AG04450 (cell line): ENCODE data around the gene KRTAP10-8. TPM values are rescaled to one million over a fixed set of nuclear protein-coding genes. Genes with fewer than 3 reads are reported as not detected.
"Not testable (repeated sequence)": the region's sequence is repeated elsewhere in the genome, so short reads cannot be mapped to it uniquely, and the experiment has no call there.

Source experiments
- CTCF ChIA-PET: fragments of 300-600, 350-600 bp; formaldehyde crosslinking; extraction: SDS; loops from one replicate; lab custom pipeline; 2022; ENCODE audit warnings: antibody characterized with exemption, inconsistent platforms; lab: Charles Lee
- POLR2A ChIA-PET: fragments of 350-600 bp; formaldehyde crosslinking; extraction: SDS; loops from one replicate; lab custom pipeline; 2021; ENCODE audit warnings: antibody characterized with exemption, inconsistent platforms; lab: Yijun Ruan, JAX
- DNase-seq: peaks from one replicate; pipeline ENCODE4 v3.0.0-alpha.2; 2011; ENCODE audit warnings: low read depth, low spot score
- H3K27ac ChIP-seq: one replicate; pipeline ENCODE4 v1.5.1; 2012; ENCODE audit warnings: low read depth, low read length, control low read depth
- H3K27me3 ChIP-seq: one replicate; pipeline ENCODE4 v1.6.0; 2012; ENCODE audit warnings: low read length; ENCODE audit not compliant: control insufficient read depth, insufficient read depth
- H3K4me3 ChIP-seq: 2 replicates; pipeline ENCODE4 v1.5.1; 2011; ENCODE audit warnings: mild to moderate bottlenecking, low read depth, low read length, control low read depth
- H3K9me3 ChIP-seq: 2 replicates; pipeline ENCODE4 v1.5.1; 2012; ENCODE audit warnings: low read length; ENCODE audit not compliant: control insufficient read depth, insufficient read depth
- CTCF ChIP-seq: IDR thresholded peaks from 2 replicates; pipeline ENCODE4 v1.5.1; 2011; ENCODE audit warnings: low read depth, low read length, control low read depth, inconsistent platforms
- polyA plus RNA-seq: library from polyadenylated mRNA; depleted of rRNA; stranded (reverse); fragments of >200 nt; gene quantifications from 2 replicates; pipeline ENCODE4 v1.2.3, GENCODE V29; 2011

Gene KRTAP10-8
- polyA plus RNA-seq, 1 experiment = not detected

GRCh38 chr21:44594406-44594916, 17.4 kb upstream of the KRTAP10-8 start:
- Histone ChIP-seq H3K27me3 (peaks cover 14% of the 10 kb centered on the region), H3K4me3 (no peak overlapping the region), H3K9me3 (no peaks in the 10 kb centered on the region; the same call in 1 of the 2 replicates), H3K27ac (no peak overlapping the region)
- CTCF ChIA-PET = no interaction called here
- no peak for TF ChIP-seq CTCF
- DNase-seq = no peak
- POLR2A ChIA-PET = no interaction called here

- POLR2A ChIA-PET = no interaction called here
- Histone ChIP-seq H3K4me3 (no peak overlapping the region), H3K9me3 (no peaks in the 10 kb centered on the region; the same call in 1 of the 2 replicates), H3K27me3 (peaks cover 14% of the 10 kb centered on the region), H3K27ac (no peak overlapping the region)
- CTCF ChIA-PET = no interaction called here
- TF ChIP-seq CTCF = no peak
- DNase-seq = no peak
These were observed 16.4 kb upstream of the KRTAP10-8 start for GRCh38 chr21:44595524-44595923.

- no peak for TF ChIP-seq CTCF
- Histone ChIP-seq H3K4me3 (no peak overlapping the region), H3K27me3 (peaks cover 14% of the 10 kb centered on the region), H3K9me3 (no peaks in the 10 kb centered on the region; the same call in 1 of the 2 replicates), H3K27ac (no peak overlapping the region)
- no peak for DNase-seq
- ChIA-PET CTCF (no interaction called here), POLR2A (no interaction called here)
These were observed 15.7 kb upstream of the KRTAP10-8 start for GRCh38 chr21:44596068-44596725.

- ChIA-PET CTCF (no interaction called here), POLR2A (no interaction called here)
- Histone ChIP-seq H3K27me3 (peaks cover 12% of the 10 kb centered on the region), H3K4me3 (no peak overlapping the region), H3K9me3 (no peaks in the 10 kb centered on the region; the same call in 1 of the 2 replicates), H3K27ac (no peak overlapping the region)
- no peak for DNase-seq
- no peak for TF ChIP-seq CTCF
These were observed 13.8 kb upstream of the KRTAP10-8 start for GRCh38 chr21:44598061-44598460.

- ChIA-PET POLR2A (no interaction called here), CTCF (no interaction called here)
- Histone ChIP-seq H3K9me3 (no peaks in the 10 kb centered on the region; the same call in 1 of the 2 replicates), H3K27me3 (peaks cover 4% of the 10 kb centered on the region), H3K27ac (no peak overlapping the region), H3K4me3 (no peak overlapping the region)
- no peak for DNase-seq
- TF ChIP-seq CTCF = no peak
These were observed 12.4 kb upstream of the KRTAP10-8 start for GRCh38 chr21:44599264-44600029.

GRCh38 chr21:44600118-44600978, 11.5 kb upstream of the KRTAP10-8 start, which contains the start of gene KRTAP10-7:
Gene KRTAP10-7, plus strand, starts transcription at chr21:44600597. Its CDS starts 25 bp downstream, at chr21:44600622.
- H3K27ac ChIP-seq, CTCF ChIA-PET, H3K9me3 ChIP-seq, H3K27me3 ChIP-seq, DNase-seq, H3K4me3 ChIP-seq, POLR2A ChIA-PET: not testable (repeated sequence)

- H3K27ac ChIP-seq, H3K27me3 ChIP-seq, H3K9me3 ChIP-seq, CTCF ChIA-PET, POLR2A ChIA-PET, H3K4me3 ChIP-seq, DNase-seq: not testable (repeated sequence)
These were observed 10.8 kb upstream of the KRTAP10-8 start for GRCh38 chr21:44601091-44601490.
